GM19372 (cell line): ENCODE data around the gene SLC25A51.

Experiments
- ATAC-seq: cut with Tn5 transposase; IDR thresholded peaks from one replicate; pipeline ENCODE4 v1.9.1; 2021; ENCODE audit warnings: mild to moderate bottlenecking, low read depth, moderate library complexity; ENCODE audit not compliant: unreplicated experiment

SLC25A51 gene

GRCh38 chr9:37856551-37856950 lies 47.4 kb downstream of the SLC25A51 start:
- no peak for ATAC-seq

DNA sequence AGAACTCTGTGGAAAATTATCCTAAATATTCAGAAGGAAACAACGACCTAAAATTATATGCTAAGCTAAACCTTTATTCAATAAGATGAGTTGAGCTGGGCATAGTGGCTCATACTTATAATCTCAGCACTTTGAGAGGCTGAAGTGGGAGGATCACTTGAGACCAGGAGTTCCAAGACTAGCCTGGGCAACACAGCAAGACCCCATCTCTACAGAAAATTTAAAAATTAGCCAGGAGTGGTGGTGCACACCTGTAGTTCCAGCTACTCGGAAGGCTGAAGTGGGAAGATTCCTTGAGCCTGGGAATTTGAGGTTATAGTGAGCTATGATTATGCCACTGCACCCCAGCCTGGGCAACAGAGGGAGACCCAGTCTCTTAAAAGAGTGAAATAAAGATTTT lies 51.7 kb downstream of the SLC25A51 start:
- no peak for ATAC-seq

DNA sequence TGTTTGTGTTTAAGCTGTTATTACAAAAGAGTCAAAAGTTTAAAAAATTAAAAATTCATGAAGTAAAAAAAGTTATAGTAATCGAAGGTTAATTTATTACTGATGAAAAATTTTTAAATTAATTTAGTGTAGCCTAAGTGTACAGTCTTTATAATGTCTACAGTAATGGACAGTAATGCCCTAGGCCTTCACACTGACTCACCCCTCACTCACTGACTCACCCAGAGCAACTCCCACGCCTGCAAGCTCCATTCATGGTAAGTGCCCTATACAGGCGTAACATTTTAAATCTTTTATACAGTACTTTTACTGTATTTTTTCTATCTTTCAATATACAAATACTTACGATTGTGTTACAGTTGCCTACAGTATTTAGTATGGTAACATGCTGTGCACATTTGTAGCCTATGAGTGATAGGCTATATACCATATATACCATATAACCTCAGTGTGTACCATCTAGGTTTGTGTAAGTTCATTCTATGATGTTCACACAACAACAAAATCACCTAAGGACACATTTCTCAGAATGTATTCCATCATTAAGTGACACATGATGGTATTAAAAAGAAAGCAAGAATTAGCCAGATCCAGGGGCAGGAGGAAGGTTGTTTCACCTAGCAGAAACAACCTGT lies 63.2 kb downstream of the SLC25A51 start:
- ATAC-seq: no peak

GRCh38 chr9:37839496-37840461 lies 64.1 kb downstream of the SLC25A51 start:
- ATAC-seq: no peak
